Inflammatory macrophage treated with lipopolysaccharide for 4 hours (primary cell): ENCODE measurements around the gene PARP16.

Experiments
- DNase-seq: peaks from one replicate; pipeline ENCODE4 v3.0.0-alpha.2; 2020

The PARP16 gene

DNA sequence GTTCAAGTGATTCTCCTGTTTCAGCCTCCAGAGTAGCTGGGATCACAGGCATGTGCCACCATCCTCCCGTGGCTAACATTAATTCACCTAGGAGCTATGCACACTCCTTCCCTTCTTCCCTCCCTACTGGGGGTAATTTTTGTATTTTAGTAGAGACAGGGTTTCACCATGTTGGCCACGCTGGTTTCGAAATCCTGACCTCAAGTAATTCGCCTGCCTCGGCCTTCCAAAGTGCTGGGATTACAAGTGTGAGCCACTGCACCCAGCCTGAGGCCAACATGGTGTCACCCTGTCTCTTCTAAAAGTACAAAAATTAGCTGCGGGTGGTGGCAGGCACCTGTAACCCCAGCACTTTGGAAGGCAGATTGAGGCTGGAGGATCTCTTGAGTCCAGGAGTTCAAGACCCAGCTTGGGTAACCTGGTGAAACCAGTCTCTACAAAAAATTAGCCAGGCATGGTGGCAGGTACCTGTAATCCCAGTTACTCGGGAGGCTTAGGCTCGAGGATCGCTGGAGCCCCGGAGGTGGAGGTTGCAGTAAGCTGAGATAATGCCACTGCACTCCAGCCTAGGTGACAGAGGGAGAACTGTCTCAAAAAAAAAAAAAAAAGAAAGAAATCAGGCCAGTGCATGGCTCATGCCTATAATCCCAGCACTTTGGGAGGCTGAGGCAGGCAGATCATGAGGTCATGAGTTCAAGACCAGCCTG is 23.9 kb upstream of the PARP16 start:
- DNase-seq, result peak; percentile 20

GRCh38 chr15:65309882-65310418 is 23.3 kb upstream of the PARP16 start:
- DNase-seq, result no peak

GRCh38 chr15:65307978-65308377 is 21.3 kb upstream of the PARP16 start:
- no peak for DNase-seq

DNA sequence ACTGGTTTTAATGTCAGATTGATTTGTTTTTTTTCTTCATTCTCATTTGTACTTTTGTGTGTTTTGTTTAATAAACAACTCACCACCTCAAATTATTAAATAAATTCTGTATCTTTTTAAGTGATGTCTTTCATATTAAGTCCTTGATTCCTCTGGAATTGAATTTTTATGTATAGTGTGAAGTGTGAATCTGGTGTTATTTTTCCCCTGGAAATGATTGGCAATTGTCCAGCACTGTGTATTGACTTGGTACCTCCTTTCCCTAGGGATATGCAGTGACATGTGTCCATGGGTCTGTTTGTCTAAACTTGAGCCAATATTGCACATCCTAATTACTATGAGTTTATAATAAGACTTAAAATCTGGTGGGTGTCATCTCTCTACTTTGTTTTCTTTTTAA is 19.9 kb upstream of the PARP16 start:
- DNase-seq, result no peak

DNA sequence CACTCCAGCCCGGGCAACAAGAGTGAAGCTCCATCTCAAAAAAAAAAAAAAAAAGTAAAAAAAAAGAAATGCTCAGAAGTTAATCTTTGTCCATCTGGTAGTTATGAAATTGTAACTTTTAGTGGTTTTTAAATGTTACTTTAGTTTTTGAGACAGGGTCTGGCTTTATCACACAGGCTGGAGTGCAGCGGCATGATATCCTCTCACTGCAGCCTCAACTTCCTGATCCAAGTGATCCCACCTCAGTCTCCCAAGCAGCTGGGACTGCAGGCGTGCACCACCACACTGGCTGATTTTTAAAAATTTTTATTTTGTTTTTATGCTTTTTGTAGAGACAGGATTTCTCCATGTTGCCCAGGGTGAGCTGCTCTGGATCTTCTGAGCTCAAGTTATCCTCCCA is 19.1 kb upstream of the PARP16 start:
- peak; percentile 42 for DNase-seq

DNA sequence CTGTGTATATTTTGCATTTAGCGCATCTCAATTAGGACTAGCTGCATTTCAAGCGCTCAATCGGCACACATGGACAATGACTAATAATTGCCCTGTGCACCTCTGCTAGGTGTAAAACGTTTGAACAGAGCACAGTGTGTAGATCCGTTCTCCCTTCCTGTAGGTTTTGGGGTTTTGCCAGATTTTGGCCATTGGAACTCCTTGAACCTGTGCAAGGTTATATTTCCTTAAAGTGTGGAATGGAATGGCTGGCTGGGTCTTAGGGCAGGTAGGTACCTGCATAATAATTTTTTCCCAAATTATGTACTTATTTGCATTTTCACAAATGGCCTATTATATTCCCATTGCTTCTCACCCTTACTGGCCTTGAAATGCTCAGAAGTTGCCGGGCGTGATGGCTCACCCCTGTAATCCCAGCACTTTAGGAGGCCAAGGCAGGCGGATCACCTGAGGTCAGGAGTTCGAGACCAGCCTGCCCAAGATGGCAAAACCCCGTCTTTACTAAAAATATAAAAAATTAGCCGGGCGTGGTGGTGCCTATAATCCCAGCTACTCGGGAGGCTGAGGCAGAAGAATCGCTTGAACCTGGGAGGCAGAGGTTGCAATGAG is 18.6 kb upstream of the PARP16 start:
- DNase-seq, result no peak

DNA sequence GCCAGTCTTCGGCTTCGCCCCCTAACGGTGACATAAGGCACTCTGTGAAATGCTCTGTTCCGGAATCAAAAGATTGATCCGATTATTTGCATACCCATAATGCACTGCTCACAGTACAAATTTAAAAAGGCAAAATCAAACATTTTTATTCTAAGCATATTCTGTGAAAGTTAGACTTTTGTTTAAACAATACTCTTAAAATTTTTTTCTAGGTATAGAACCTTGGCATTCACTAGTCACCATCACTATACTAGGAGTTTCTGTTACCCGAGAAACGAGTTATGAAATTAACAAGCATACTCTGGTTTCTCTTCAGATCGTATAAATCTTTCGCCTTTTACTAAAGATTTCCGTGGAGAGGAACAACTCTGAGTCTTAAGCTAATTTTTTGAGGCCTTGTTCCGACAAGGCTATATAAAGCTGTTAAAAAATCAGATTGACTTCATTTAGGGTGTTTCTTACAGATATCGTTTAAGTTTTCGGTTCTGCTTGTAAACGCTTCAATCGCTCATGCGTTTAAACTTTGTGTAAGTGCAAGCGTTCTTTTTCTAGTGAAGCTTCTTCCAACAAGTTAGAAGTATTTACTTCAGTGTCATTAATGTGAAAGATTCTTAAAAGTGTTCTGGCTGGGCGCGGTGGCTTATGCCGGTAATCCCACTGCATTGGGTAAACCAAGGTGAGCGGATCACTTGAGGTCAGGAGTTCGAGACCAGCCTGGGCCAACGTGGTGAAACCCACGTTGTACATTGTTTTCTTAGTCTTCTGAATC is 17.9 kb upstream of the PARP16 start, which contains the start of gene RNU5B-1:
TSS of gene RNU5B-1 (plus strand) at position 297 of the 769 bp plus-strand sequence.
- DNase-seq, result peak; percentile 98

DNA sequence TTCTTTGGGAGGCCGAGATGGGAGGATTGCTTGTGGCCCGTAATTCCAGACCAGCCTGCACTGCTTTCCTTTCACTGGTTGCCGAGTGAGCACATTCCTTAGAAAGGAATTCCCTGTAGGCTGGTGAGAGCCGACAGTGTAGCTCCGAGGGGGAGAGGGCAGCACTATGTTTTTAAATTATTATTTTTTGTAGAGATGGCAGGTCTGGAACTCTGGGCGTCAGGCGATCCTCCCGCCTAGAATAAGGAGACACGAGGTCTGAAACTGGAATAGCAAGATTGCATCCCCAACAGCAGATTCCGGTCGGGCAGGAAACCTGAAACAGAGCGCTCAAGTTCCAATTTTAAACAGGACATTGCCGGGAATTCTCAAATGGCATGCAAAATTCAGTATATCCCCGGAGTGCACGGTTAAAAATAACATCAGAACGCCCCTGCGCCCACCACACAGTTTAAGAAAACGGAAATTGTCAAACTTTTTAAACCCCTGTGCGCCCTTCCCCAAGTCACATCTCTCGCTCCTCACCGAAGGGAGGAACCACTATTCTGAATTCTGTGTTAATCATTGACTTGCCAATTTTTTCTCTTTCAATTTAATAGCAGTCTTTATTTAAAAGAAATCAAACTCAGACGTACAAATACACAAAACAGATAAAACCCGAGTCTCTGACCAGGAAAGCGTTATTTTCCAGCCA is 17.2 kb upstream of the PARP16 start:
- peak; percentile 33 for DNase-seq

- DNase-seq, result no peak
Observed at GRCh38 chr15:65302061-65302460, 15.4 kb upstream of the PARP16 start.

DNA sequence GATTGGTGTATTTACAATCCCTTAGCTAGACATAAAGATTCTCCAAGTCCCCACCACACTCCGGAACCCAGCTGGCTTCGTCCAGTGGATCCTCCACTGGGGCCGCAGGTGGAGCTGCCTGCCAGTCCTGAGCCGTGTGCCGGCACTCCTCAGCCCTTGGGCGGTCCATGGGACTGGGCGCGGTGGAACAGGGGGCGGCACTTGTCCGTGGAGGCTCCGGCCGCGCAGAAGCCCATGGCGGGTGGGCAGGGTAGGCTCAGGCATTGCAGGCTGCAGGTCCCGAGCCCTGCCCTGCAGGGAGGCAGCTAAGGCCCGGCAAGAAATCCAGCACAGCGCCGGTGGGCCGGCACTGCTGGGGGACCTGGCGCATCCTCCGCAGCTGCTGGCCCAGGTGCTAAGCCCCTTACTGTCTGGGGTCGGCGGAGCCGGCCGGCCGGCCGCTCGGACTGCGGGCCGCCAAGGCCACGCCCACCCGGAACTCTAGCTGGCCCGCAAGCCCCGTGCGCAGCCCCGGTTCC is 14.3 kb upstream of the PARP16 start:
- DNase-seq, result no peak

DNA sequence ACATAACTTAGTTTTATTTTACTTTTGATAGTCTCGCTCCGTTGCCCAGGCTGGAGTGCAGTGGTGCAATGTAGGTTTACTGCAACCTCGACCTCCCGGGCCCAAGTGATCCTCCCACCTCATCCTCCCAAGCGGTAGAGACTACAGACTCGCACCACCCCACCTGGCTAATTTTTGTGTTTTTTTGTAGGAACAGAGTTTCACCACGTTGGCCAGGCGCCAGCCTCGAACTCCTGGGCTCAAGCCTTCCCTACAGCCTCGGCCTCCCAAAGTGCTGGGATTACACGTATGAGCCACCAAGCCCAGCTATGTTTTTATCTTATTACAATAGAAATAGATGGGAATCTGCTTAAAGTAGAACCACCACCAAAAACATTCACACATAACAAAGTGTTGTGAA is 12.0 kb upstream of the PARP16 start:
- no peak for DNase-seq

DNA sequence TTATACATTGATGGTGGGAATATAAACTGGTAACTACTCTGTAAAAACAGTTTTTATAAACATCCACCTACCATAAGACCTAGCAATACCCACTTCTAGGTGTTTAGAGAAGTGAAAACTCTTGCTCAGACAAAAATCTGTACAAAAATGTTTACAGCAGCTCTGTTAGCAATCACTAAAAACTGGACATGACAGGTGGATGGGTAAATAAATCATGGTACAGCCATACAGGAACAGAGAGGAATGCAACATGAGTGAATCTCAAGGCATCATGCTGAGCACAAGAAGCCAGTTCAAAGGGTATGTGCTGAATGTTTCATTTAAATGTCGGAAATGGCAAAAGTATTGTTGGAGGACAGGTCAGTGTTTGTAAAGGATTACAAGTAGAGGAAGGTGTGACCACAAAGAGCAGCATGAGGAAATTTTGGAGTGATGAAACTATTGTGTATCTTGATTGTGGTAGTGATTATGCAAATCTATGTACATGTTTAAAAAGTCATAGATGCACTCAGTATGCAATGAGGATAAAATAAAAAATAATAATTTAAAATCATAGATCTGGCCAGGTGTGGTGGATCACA is 6.3 kb upstream of the PARP16 start:
- DNase-seq, result peak; percentile 39

DNA sequence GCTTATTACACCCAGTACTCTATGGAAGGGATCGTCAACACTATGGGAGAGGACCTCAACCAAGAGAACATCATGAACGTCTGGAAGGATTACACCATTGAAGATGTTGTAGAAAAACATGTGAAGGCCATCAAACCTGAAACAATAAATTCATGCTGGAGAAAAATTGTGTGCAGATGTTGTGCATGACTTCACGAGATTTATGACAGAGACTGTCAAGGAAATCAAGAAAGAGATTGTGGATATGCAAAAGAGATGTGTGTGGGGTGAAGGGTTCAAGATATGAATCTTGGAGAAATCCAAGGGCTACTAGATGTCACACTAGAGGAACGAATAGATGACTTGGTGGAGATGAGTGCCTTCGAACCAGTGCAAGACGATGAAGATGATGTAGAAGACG is 3.5 kb upstream of the PARP16 start:
- DNase-seq, result no peak

DNA sequence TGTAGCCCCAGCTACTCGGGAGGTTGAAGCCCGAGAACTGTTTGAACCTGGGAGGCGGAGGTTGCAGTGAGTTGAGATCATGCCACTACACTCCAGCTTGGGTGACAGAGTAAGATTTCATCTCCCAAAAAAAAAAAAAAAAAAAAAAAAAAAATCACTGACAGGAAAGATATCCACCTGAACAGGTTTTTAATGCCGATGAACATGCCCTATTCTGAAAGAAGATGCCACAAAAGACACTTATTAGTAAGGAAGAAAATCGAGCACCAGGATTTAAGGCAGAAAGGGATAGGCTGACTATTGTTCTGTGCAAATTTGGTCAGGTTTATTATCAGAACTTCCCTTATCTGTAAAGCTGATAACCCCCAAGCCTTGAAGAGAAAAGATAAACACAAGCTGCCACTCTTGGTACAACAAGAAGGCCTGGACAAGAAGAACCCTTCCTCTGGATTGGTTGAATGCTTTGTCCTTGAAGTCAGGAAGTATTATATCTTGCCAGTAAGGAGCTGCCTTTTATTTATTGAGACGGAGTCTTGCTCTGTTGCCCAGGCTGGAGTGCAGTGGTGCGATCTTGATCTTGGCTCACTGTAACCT is 2.7 kb upstream of the PARP16 start:
- no peak for DNase-seq

DNA sequence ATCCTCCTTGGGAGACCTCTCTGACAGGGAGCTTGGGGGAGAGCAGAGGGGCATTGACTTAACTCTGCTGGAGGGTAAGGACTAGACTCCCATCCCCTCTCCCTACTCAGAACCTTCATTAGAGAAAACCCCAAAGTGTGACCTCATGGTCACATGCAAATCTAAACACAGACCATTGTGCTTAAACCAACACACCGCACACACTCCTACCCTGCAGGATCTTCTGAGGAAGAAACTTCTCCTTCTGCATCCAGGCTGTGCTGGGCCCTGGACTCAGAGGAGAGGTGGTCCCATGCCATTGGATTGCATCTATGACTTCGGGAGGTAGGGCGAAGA is 805 bp upstream of the PARP16 start:
- DNase-seq, result peak; percentile 59

- DNase-seq, result no peak
Observed at GRCh38 chr15:65286069-65286703, 497 bp downstream of the PARP16 start.

DNA sequence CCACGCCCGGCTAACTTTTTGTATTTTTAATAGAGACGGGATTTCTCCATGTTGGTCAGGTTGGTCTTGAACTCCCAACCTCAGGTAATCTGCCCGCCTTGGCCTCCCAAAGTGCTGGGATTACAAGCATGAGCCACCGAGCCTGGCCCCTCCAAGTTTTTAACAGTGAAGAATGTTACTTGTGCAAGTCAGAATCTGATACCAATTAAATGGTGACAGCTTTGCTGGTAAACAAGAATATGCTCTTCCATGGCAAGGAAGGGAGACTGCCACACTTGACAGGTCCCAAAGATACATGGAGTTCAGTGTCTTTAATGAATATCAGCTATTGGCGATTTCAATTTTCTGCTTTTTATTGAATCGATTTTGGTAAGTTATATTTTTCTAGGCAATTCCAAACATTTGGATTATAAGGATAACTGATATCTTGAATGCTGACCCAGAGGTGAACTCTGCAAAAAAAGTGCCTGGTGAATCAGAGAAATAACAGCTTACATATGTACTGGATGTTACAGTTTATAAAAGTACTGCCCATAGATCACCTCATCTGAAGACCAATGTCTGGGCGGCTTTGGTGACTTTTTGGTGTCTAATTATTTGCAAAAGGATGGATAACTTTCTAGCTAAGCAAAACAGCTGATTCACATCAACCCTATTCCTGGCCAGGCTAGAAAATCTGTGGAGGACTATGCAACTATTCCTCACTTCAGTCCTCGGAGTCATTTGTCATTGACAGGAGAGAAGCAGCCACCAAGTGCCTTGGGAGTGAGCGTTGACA is 1.2 kb downstream of the PARP16 start:
- DNase-seq, result no peak

GRCh38 chr15:65278480-65278879 is 8.2 kb downstream of the PARP16 start:
- no peak for DNase-seq

DNA sequence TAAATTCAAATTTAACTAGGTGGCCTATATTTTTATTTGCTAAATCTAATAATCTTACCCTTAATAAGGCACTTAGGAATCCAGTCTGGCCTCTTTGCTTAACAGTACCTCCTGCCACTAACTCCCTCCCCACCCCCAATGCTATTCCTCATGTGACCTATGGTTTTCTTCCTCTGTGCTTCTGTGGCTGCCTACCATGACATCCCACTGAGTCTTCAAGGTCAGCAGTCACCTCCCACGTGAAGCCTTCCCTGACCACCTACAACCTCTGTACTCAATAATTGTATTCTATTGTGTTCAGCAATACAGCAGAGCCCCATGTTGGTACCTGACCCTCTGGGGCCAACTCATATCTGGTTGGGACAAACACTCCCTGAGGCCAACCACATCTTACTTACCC is 9.7 kb downstream of the PARP16 start:
- DNase-seq, result peak; percentile 3

DNA sequence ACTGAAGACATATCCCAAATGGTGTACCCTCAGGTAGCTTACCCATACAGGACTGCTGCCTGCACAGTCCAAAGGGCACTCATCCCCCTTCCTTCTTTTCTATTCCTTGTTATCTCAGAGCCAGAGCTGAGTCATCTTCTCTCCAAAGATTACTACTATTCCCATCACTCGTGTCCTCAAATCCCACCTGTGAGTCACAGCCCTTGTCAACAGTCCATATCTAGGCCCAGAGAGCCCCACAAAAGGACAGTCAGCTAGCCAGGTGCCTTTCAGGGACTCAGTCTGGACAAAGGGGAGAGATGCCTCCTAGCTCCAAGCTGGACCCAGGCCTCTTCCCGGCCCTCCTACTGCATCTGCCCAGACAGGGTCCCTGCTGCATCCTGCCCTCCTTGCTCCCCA is 11.0 kb downstream of the PARP16 start:
- DNase-seq, result no peak
